GM23248 (cell line): ENCODE data around the gene EPHA3.

Source experiments
- EZH2 ChIP-seq: fragments of 200-600 bp; sonication (generic); IDR thresholded peaks from 2 replicates; pipeline ENCODE4 v1.6.1; 2018; ENCODE audit warnings: antibody characterized with exemption, mild to moderate bottlenecking; ENCODE audit not compliant: insufficient read depth, poor library complexity, severe bottlenecking
- EZH2phosphoT487 ChIP-seq: fragments of 200-600 bp; sonication (generic); IDR thresholded peaks from 2 replicates; pipeline ENCODE4 v1.6.1; 2018; ENCODE audit warnings: antibody characterized with exemption, moderate library complexity, mild to moderate bottlenecking, low read depth; ENCODE audit not compliant: insufficient read depth

DNA sequence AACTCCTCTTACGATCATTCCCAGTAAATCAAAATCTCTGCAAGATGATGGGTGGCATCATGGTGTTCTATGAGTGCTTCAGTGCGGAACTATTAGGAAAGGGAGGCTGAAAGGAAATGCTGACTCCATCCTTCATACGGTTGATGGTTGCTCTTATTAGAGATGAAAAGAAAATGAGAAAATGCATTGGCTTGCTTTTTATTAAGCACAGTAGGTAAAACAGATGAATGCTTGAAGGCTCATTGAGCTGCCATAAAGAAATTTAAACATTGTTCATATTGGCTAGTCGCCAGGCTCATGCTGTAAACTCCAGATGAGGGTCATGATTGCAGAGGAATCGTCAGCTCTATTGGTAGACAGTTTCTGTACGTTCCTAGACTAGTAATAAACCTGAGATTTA, 115.8 kb downstream of the EPHA3 start:
- TF ChIP-seq EZH2phosphoT487 (no peak), EZH2 (no peak)
